GM23338 (cell line): Measurements from ENCODE around the gene UTS2. TPM values are rescaled to one million over a fixed set of nuclear protein-coding genes. Genes with fewer than 3 reads are reported as not detected.

Experiments
- ATAC-seq: fragments of 200-7000 bp; cut with Tn5 transposase; 3 replicates; pipeline ENCODE4 v1.9.1; 2020
- DNase-seq: peaks from one replicate; pipeline ENCODE4 v3.0.0-alpha.2; 2015; ENCODE audit warnings: low spot score
- H2AFZ ChIP-seq: fragments of 200-600 bp; sonication (generic); 2 replicates; pipeline ENCODE4 v1.8.0; 2016; ENCODE audit warnings: antibody characterized with exemption, mild to moderate bottlenecking, moderate library complexity
- H3F3A ChIP-seq: fragments of 200-600 bp; sonication (generic); replicated peaks from 2 replicates; pipeline ENCODE4 v1.8.0; 2017; ENCODE audit warnings: antibody characterized with exemption, mixed run types, low read depth
- H3K27ac ChIP-seq: fragments of 200-600 bp; sonication (generic); 2 replicates; pipeline ENCODE4 v1.6.1; 2016; ENCODE audit warnings: low read depth
- H3K27me3 ChIP-seq: fragments of 200-600 bp; sonication (generic); 2 replicates; pipeline ENCODE4 v1.8.0; 2016; ENCODE audit warnings: mild to moderate bottlenecking, mixed run types, moderate library complexity; ENCODE audit not compliant: insufficient read depth
- H3K36me3 ChIP-seq: fragments of 200-600 bp; sonication (generic); 2 replicates; pipeline ENCODE4 v1.8.0; 2016; ENCODE audit warnings: mild to moderate bottlenecking; ENCODE audit not compliant: insufficient read depth
- H3K4me1 ChIP-seq: fragments of 200-600 bp; sonication (generic); 2 replicates; pipeline ENCODE4 v1.8.0; 2016; ENCODE audit warnings: mild to moderate bottlenecking, moderate library complexity; ENCODE audit not compliant: insufficient read depth
- H3K4me2 ChIP-seq: fragments of 200-600 bp; sonication (generic); 2 replicates; pipeline ENCODE4 v1.7.1; 2017; ENCODE audit warnings: mixed run types
- H3K4me3 ChIP-seq: fragments of 200-600 bp; sonication (generic); 2 replicates; pipeline ENCODE4 v1.6.1; 2016; ENCODE audit warnings: mixed run types
- H3K79me2 ChIP-seq: fragments of 200-600 bp; sonication (generic); replicated peaks from 2 replicates; pipeline ENCODE4 v1.8.0; 2017; ENCODE audit warnings: mild to moderate bottlenecking; ENCODE audit not compliant: insufficient read depth
- H3K9me2 ChIP-seq: fragments of 200-600 bp; sonication (generic); 2 replicates; pipeline ENCODE4 v1.8.0; 2017; ENCODE audit not compliant: insufficient read depth
- H4K20me1 ChIP-seq: fragments of 200-600 bp; sonication (generic); replicated peaks from 2 replicates; pipeline ENCODE4 v1.8.0; 2017; ENCODE audit warnings: mild to moderate bottlenecking; ENCODE audit not compliant: insufficient read depth
- H3K27ac Mint-ChIP-seq: 2 replicates; pipeline ENCODE4 v1.8.0; 2020; ENCODE audit warnings: inconsistent platforms, mild to moderate bottlenecking, moderate library complexity, mixed read lengths
- H3K27me3 Mint-ChIP-seq: 3 replicates; pipeline ENCODE4 v1.8.0; 2022; ENCODE audit warnings: low read depth, mild to moderate bottlenecking, moderate library complexity, mixed read lengths, inconsistent platforms; ENCODE audit not compliant: insufficient read depth, poor library complexity
- H3K36me3 Mint-ChIP-seq: 3 replicates; pipeline ENCODE4 v1.8.0; 2021; ENCODE audit warnings: low read depth, mild to moderate bottlenecking, inconsistent platforms, moderate library complexity, mixed read lengths
- H3K4me1 Mint-ChIP-seq: 3 replicates; pipeline ENCODE4 v1.8.0; 2020; ENCODE audit warnings: mild to moderate bottlenecking, inconsistent platforms, mixed read lengths
- H3K4me3 Mint-ChIP-seq: 3 replicates; pipeline ENCODE4 v1.8.0; 2021; ENCODE audit warnings: moderate library complexity, mild to moderate bottlenecking, inconsistent platforms, mixed read lengths
- H3K9me3 Mint-ChIP-seq: 3 replicates; pipeline ENCODE4 v1.8.0; 2020; ENCODE audit warnings: moderate library complexity, mild to moderate bottlenecking, inconsistent platforms, mixed read lengths
- CREB1 ChIP-seq: fragments of 250-450 bp; sonication (Bioruptor Pico); IDR thresholded peaks from 2 replicates; pipeline ENCODE4 v1.5.0; 2020; ENCODE audit warnings: low read depth, mild to moderate bottlenecking, moderate library complexity
- EZH2phosphoT487 ChIP-seq: fragments of 200-600 bp; sonication (generic); IDR thresholded peaks from one replicate; pipeline ENCODE4 v1.8.1; 2018; ENCODE audit warnings: antibody characterized with exemption; ENCODE audit not compliant: unreplicated experiment
- JUNB ChIP-seq: IDR thresholded peaks from one replicate; pipeline ENCODE4 v1.6.1; 2016; ENCODE audit warnings: antibody characterized with exemption; ENCODE audit not compliant: unreplicated experiment
- NANOG ChIP-seq: IDR thresholded peaks from 2 replicates; pipeline ENCODE4 v1.6.1; 2016; ENCODE audit warnings: antibody characterized with exemption, borderline replicate concordance
- POLR2AphosphoS5 ChIP-seq: IDR thresholded peaks from 2 replicates; pipeline ENCODE4 v1.6.1; 2016; ENCODE audit warnings: antibody characterized with exemption, low read depth
- REST ChIP-seq: IDR thresholded peaks from one replicate; pipeline ENCODE4 v1.6.1; 2018; ENCODE audit warnings: antibody characterized with exemption; ENCODE audit not compliant: unreplicated experiment
- STAT1 ChIP-seq: IDR thresholded peaks from one replicate; pipeline ENCODE4 v1.6.1; 2016; ENCODE audit warnings: antibody characterized with exemption; ENCODE audit not compliant: unreplicated experiment
- ZNF114 ChIP-seq: fragments of 250-450 bp; sonication (Bioruptor Pico); IDR thresholded peaks from 2 replicates; pipeline ENCODE4 v1.5.0; 2020; ENCODE audit warnings: mild to moderate bottlenecking, moderate library complexity
- ZNF331 ChIP-seq: fragments of 250-450 bp; sonication (Bioruptor Pico); IDR thresholded peaks from 2 replicates; pipeline ENCODE4 v1.5.0; 2020; ENCODE audit warnings: low read depth, mild to moderate bottlenecking, moderate library complexity
- ZNF462 ChIP-seq: fragments of 250-450 bp; sonication (Bioruptor Pico); IDR thresholded peaks from 2 replicates; pipeline ENCODE4 v1.5.0; 2020; ENCODE audit warnings: mild to moderate bottlenecking, moderate library complexity
- polyA plus RNA-seq: library from polyadenylated mRNA; unstranded; fragments of >200 nt; fragmentation: Nextera tagmentation; extraction: Ambion mirVana; gene quantifications from 2 replicates; pipeline ENCODE4 v1.2.1, GENCODE V29; 2016
- total RNA-seq: library from RNA; depleted of rRNA; stranded (reverse); fragments of >200 nt; shearing (Covaris generic); gene quantifications from 2 replicates; pipeline ENCODE4 v1.2.3, GENCODE V29; 2014
- TF ChIP-seq, protein P1 (sequence below): IDR thresholded peaks from 2 replicates; pipeline ENCODE4 v1.6.1; 2016; ENCODE audit warnings: antibody characterized with exemption
- TF ChIP-seq, protein P2 (sequence below), 2 experiments: fragments of 200-600 bp in 1 of 2; sonication (generic) in 1 of 2; conservative IDR thresholded peaks; 2 replicates each; pipeline versions ENCODE4 v1.5.1 to v1.6.1; 2016 to 2017; ENCODE audit warnings: antibody characterized with exemption in 2 of 2, low read depth in 2 of 2, mild to moderate bottlenecking in 2 of 2, moderate library complexity in 1 of 2

UTS2 gene
- total and polyA plus RNA-seq, 2 experiments from 2014 or later, result not detected

GRCh38 chr1:7846656-7847055 lies 6.2 kb downstream of the UTS2 start (continued):
- TF ChIP-seq REST, result no peak
- TF ChIP-seq, protein P1, sequence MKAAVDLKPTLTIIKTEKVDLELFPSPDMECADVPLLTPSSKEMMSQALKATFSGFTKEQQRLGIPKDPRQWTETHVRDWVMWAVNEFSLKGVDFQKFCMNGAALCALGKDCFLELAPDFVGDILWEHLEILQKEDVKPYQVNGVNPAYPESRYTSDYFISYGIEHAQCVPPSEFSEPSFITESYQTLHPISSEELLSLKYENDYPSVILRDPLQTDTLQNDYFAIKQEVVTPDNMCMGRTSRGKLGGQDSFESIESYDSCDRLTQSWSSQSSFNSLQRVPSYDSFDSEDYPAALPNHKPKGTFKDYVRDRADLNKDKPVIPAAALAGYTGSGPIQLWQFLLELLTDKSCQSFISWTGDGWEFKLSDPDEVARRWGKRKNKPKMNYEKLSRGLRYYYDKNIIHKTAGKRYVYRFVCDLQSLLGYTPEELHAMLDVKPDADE, result no peak

DNA sequence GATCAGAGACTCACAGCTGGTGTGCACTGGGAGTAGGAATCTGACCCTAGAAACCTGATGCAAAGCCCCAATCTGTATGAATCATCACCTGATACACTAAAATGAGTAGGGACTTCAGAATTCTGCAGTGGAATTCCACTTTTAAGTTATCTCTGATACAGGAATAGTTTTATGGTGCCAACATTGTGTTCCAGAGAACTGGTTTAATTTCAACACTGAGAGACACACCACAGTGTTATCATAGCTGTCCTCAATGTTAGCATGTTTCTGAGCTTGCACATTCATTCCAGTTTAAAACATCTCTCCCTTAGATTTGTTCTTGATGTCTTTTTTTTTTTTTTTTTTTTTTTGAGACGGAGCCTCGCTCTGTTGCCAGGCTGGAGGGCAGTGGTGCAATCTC lies 7.1 kb downstream of the UTS2 start:
- Mint-ChIP-seq H3K4me1 (no peaks in the 10 kb centered on the region), H3K4me3 (no peak overlapping the region), H3K36me3 (peaks cover 3% of the 10 kb centered on the region; the same call in 2 of the 3 replicates), H3K27ac (no peak overlapping the region), H3K27me3 (peaks cover 4% of the 10 kb centered on the region), H3K9me3 (no peaks in the 10 kb centered on the region)
- Histone ChIP-seq H3K36me3 (0 out of 2 replicates have a peak, but pooled peaks cover 11% of the 10 kb centered on the region), H3F3A (no peaks in the 10 kb centered on the region), H3K9me2 (no peaks in the 10 kb centered on the region), H3K4me1 (no peaks in the 10 kb centered on the region), H4K20me1 (no peaks in the 10 kb centered on the region; the same call in 1 of the 2 replicates), H3K27me3 (no peaks in the 10 kb centered on the region), H3K79me2 (no peaks in the 10 kb centered on the region), H3K4me2 (no peak overlapping the region), H3K27ac (no peak overlapping the region), H2AFZ (no peak overlapping the region), H3K4me3 (no peak overlapping the region)
- DNase-seq (no peak), ATAC-seq (no peak)
- TF ChIP-seq ZNF331 (no peak), NANOG (no peak), ZNF114 (CRISPR knock-in tag) (no peak), CREB1 (no peak), JUNB (no peak), STAT1 (no peak), POLR2AphosphoS5 (no peak), ZNF462 (no peak), EZH2phosphoT487 (no peak)
- TF ChIP-seq, protein P1, result no peak
- TF ChIP-seq, protein P2, sequence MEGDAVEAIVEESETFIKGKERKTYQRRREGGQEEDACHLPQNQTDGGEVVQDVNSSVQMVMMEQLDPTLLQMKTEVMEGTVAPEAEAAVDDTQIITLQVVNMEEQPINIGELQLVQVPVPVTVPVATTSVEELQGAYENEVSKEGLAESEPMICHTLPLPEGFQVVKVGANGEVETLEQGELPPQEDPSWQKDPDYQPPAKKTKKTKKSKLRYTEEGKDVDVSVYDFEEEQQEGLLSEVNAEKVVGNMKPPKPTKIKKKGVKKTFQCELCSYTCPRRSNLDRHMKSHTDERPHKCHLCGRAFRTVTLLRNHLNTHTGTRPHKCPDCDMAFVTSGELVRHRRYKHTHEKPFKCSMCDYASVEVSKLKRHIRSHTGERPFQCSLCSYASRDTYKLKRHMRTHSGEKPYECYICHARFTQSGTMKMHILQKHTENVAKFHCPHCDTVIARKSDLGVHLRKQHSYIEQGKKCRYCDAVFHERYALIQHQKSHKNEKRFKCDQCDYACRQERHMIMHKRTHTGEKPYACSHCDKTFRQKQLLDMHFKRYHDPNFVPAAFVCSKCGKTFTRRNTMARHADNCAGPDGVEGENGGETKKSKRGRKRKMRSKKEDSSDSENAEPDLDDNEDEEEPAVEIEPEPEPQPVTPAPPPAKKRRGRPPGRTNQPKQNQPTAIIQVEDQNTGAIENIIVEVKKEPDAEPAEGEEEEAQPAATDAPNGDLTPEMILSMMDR (conservative IDR thresholded peaks at IDR 0.05; ENCODE audit: low read depth in 2 of 2), result no peak
